Ectodermal cell (in vitro differentiated cells): Measurements from ENCODE around the gene THEMIS.
"Not testable (repeated sequence)": the region's sequence is repeated elsewhere in the genome, so short reads cannot be mapped to it uniquely, and the experiment has no call there.

Source experiments
- H3K27ac ChIP-seq: 2 replicates; pipeline ENCODE4 v1.7.0; 2013; ENCODE audit warnings: mild to moderate bottlenecking, low read depth, low read length; ENCODE audit not compliant: insufficient read depth, poor library complexity, severe bottlenecking
- H3K27me3 ChIP-seq: 2 replicates; pipeline ENCODE4 v1.7.0; 2013; ENCODE audit warnings: mild to moderate bottlenecking, low read length; ENCODE audit not compliant: insufficient read depth, control insufficient read depth, poor library complexity, severe bottlenecking
- H3K36me3 ChIP-seq: one replicate; pipeline ENCODE4 v1.7.0; 2013; ENCODE audit warnings: low read length; ENCODE audit not compliant: control insufficient read depth, insufficient read depth
- H3K4me1 ChIP-seq: one replicate; pipeline ENCODE4 v1.7.0; 2013; ENCODE audit warnings: low read length; ENCODE audit not compliant: control insufficient read depth, insufficient read depth
- H3K4me3 ChIP-seq: 2 replicates; pipeline ENCODE4 v1.7.0; 2013; ENCODE audit warnings: low read depth, low read length, control low read depth; ENCODE audit not compliant: insufficient read depth
- H3K9me3 ChIP-seq: 2 replicates; pipeline ENCODE4 v1.7.0; 2013; ENCODE audit warnings: mild to moderate bottlenecking, low read length, moderate library complexity; ENCODE audit not compliant: control insufficient read depth
- WGBS, 2 experiments: methylation state at CpG; one replicate each; pipeline ENCODE4 v1.1.7; 2013; ENCODE audit warnings: missing lambda C conversion rate in 2 of 2; 5-methylcytosine and 5-hydroxymethylcytosine counted together

THEMIS gene

DNA sequence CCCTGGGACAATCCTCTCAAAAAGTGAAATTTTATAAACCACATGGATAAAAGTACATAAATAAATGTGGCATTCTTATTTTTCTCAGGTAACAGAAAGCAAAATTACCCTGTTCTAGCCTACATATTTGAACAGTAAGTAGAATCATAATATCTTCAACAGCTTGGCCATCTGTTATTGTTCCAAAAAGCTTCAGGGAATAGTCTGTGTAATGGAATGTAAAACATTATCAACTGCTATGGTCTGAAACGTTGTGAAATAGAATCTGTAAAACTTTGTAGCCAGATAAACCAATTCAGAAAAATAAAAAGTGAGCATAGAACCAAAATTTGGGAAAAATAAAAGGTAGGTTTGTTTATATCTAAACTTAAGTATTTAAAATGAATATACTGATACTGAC lies 114.7 kb downstream of the THEMIS start:
- no peaks in the 10 kb centered on the region for H3K9me3 ChIP-seq
- H3K36me3 ChIP-seq: no peaks in the 10 kb centered on the region
- no peak overlapping the region for H3K27ac ChIP-seq
- H3K4me3 ChIP-seq: no peak overlapping the region
- WGBS, 2 experiments: 64 to 86% methylated on average over 1 of the region's 1 CpG
- H3K27me3 ChIP-seq: no peaks in the 10 kb centered on the region
- H3K4me1 ChIP-seq: no peaks in the 10 kb centered on the region

DNA sequence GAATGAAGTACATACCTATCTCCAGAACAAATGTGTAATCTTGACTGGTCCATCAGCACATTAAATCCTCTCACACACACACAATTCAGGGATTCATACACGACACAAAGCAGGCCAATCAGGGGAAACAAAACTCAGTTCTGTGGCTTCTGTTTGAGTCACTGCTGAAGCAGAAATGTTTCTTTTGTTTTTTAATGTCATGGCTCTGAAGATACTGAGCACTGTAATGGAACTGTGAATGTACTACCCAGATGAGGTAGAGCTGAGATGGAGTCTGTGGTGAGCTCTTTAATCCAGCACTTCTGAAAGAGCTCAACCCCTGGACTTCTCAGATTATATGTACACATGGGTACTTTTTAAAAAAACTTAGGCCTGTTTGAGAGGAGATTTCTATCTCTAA lies 116.4 kb downstream of the THEMIS start:
- WGBS, 2 experiments: 85 to 89% methylated on average over 1 of the region's 1 CpG
- Histone ChIP-seq H3K36me3 (no peaks in the 10 kb centered on the region), H3K27ac (no peak overlapping the region), H3K9me3 (no peaks in the 10 kb centered on the region), H3K4me1 (no peaks in the 10 kb centered on the region), H3K4me3 (no peak overlapping the region), H3K27me3 (no peaks in the 10 kb centered on the region)

DNA sequence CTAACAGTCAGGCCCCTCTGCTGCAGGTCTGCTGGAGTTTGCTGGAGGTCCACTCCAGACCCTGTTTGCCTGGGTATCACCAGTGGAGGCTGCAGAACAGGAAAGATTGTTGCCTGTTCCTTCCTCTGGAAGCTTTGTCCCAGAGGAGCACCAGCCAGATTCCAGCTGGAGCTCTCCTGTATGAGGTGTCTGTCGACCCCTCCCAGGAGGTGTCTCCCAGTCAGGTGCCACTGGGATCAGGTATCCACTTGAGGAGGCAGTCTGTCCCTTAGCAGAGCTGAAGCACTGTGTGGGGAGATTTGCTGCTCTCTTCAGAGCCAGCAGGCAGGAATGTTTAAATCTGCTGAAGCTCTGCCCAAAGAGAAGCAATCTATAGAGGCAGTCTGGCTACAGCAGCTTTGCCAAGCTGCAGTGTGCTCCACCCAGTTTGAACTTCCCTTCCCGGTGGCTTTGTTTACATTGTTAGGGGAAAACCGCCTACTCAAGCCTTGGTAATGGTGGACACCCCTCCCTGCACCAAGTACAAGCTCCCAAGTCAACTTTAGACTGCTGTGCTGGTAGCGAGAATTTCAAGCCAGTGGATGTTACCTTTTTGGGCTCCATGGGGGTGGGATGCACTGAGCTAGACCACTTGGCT lies 119.1 kb downstream of the THEMIS start:
- WGBS, 2 experiments: 80 to 84% methylated on average over 4 of the region's 4 CpGs
- H3K27me3 ChIP-seq: not testable (repeated sequence)

DNA sequence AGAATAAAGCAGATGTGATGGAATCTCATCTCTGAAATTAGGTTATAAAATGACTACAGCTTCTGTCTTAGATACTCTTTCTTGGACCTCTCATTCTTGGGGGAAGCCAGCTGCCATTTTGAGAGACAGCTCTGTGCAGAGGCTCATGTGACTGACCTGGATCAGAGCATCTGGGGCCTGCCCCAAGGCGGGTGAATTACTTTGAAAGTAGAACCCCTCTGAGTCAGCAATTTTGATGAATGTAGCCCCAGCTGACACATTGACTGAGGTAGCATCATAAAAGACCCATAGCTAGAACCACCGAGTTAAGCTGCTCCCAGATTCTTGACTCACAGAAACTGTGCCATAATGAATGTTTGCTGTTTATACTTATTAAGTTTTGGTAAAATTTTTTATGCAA lies 124.5 kb downstream of the THEMIS start:
- H3K4me1 ChIP-seq: no peaks in the 10 kb centered on the region
- H3K36me3 ChIP-seq: no peaks in the 10 kb centered on the region
- H3K27ac ChIP-seq: no peak overlapping the region
- no peak overlapping the region for H3K4me3 ChIP-seq
- no peaks in the 10 kb centered on the region for H3K27me3 ChIP-seq
- 79 to 92% methylated on average over 2 of the region's 2 CpGs for WGBS, 2 experiments
- H3K9me3 ChIP-seq: no peaks in the 10 kb centered on the region

More for the DNA sequence above, 119.1 kb downstream of the THEMIS start:
- H3K4me1 ChIP-seq, H3K9me3 ChIP-seq, H3K4me3 ChIP-seq, H3K27ac ChIP-seq, H3K36me3 ChIP-seq: not testable (repeated sequence)

DNA sequence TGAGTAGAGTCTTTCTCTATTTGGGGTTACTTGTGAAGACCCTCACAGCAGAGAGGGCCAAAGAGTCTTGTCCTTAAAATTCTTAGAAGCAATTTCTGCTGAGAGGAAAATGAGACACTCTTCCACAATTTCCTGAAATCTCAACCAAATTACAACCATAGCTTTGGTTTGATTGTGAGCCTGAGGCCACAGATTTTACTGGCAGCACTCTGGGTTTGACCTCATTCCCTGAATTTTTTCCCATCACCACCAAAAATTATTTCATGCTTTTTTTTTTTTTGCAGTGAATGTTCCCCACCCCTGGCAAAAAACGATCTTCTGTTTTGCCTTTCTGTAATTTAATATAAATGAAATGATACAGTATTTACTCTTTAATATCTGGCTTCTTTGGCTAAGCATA lies 125.5 kb downstream of the THEMIS start:
- H3K27me3 ChIP-seq: no peaks in the 10 kb centered on the region
- no CpG with 5 or more reads among the region's 1 CpG for WGBS, 2 experiments
- no peaks in the 10 kb centered on the region for H3K9me3 ChIP-seq
- no peaks in the 10 kb centered on the region for H3K36me3 ChIP-seq
- no peak overlapping the region for H3K4me3 ChIP-seq
- no peak overlapping the region for H3K27ac ChIP-seq
- H3K4me1 ChIP-seq: no peaks in the 10 kb centered on the region

DNA sequence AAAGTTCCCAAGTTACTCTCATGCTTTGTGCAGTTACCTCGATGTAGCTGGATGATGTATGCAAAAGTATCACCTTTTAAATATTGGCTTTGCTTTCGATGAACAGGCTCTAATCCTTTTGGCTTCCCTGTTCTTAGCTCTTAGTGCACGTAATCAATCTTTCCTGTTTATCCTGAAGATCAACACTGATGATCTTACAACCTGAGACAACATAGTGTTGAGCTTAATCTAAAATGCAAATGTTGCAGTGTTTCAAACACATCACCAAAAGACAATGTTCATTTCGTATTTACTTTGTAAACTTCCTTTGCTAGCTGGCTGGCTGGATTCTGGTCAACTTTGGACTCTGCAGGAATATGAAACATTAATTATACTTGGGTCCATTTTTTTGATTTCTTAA lies 132.1 kb downstream of the THEMIS start:
- Histone ChIP-seq H3K27me3 (no peaks in the 10 kb centered on the region), H3K9me3 (no peaks in the 10 kb centered on the region), H3K27ac (no peak overlapping the region), H3K4me3 (no peak overlapping the region), H3K36me3 (no peaks in the 10 kb centered on the region), H3K4me1 (no peaks in the 10 kb centered on the region)
- 88 to 94% methylated on average over 3 to 4 of the region's 4 CpGs for WGBS, 2 experiments

DNA sequence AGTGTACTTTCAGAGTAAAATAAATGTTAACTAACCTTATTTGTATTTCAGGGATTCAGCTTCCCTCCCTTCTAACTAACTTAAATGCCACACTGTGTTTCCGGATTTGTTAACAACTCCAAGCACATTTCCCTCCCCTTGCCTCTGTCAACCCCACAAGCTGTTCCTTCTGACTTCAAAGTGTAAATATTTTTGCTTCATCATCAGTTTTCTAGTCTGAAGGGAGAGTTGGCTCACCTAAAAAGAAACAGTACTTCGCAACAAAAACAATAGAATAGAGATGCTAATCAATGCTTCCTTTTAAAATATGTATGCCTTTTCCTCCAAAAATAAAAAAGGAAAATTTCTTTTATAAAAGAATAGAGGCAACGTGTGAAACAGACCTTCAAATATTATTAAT lies 132.6 kb downstream of the THEMIS start:
- no peak overlapping the region for H3K4me3 ChIP-seq
- H3K27ac ChIP-seq: no peak overlapping the region
- no peaks in the 10 kb centered on the region for H3K9me3 ChIP-seq
- H3K4me1 ChIP-seq: no peaks in the 10 kb centered on the region
- WGBS, 2 experiments: 56 to 61% methylated on average over 1 of the region's 3 CpGs
- no peaks in the 10 kb centered on the region for H3K36me3 ChIP-seq
- no peaks in the 10 kb centered on the region for H3K27me3 ChIP-seq

DNA sequence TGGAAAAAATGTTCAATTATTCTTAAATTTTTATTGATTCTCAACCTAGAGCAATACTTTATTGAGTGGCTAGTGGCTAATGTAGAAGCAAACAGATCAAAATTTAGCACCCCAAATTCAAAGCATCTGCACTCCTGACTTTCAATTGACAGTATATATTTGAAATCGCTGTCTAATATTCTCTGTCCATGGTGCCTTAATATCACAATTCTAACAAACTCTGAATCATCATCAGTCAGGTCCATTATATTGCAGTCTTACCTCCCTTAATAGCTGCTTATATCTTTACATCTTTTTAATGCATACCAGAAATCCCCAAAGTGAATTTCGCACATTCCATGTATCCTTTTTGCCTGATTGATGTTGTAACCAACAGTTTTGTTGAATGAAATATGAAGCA lies 134.9 kb downstream of the THEMIS start:
- Histone ChIP-seq H3K27ac (no peak overlapping the region), H3K27me3 (no peaks in the 10 kb centered on the region), H3K4me3 (no peak overlapping the region), H3K4me1 (no peaks in the 10 kb centered on the region), H3K36me3 (no peaks in the 10 kb centered on the region), H3K9me3 (no peaks in the 10 kb centered on the region)
- WGBS, 2 experiments: 86 to 91% methylated on average over 2 of the region's 2 CpGs

DNA sequence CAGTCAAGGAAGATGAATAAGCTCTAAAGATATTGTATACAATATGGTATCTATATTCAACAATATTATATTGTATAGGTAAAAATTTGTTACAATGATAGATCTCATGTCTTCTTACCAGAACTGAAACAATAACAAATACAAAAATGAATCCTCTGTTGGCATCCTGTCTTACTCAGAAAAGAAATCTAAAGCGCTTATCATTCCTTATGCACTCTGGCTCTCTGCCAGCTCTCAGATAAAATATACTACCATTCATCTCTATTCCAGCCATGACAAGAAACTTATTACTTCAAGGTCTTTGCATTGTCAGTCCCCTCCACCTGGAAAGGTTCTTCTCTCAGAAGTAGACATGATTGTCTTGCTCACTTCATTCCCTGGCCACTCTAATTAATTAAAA lies 138.6 kb downstream of the THEMIS start:
- no peaks in the 10 kb centered on the region for H3K4me1 ChIP-seq
- H3K27me3 ChIP-seq: no peaks in the 10 kb centered on the region
- no peak overlapping the region for H3K4me3 ChIP-seq
- WGBS, 2 experiments: 91 to 94% methylated on average over 1 of the region's 1 CpG
- no peaks in the 10 kb centered on the region for H3K9me3 ChIP-seq
- no peaks in the 10 kb centered on the region for H3K36me3 ChIP-seq
- H3K27ac ChIP-seq: no peak overlapping the region

DNA sequence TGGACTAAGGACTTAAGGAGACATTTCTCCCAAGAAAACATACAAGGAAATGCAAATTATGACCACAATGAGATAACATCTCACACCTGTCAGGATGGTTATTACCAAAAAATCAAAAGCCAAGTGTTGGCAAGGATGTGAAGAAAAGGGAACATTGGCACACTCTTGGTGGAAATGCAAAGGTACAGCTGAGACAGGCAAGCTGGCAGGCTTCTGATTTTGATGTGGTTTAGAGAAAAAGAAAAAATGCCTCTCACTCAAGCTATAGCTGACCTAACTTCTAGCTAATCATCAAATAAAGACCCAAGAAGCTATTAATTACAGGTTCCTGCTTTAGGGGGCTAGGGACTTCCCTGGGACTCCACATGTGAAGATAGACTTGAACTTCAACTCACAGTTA lies 139.8 kb downstream of the THEMIS start:
- Histone ChIP-seq H3K9me3 (no peaks in the 10 kb centered on the region), H3K4me1 (no peaks in the 10 kb centered on the region)

DNA sequence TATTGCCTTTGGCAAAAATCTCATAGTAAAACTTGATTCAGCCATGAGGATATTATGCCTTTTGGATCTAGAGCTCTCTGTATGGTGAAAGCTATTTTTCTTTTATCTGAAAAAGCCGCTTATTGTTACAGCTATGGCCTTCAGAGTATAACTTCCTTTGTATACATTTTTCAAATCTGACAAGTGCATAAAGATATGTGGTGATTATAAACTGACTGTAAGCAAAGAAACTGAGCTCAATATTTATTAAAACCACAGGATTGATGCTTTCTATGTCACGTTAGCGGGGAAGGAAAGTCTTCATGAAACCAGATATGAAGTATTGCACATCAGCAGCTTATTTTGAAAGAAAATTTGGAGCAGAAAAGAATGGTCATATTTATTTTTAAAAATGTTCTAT lies 151.8 kb downstream of the THEMIS start:
- Histone ChIP-seq H3K27me3 (no peaks in the 10 kb centered on the region), H3K36me3 (no peaks in the 10 kb centered on the region), H3K4me1 (no peaks in the 10 kb centered on the region), H3K9me3 (no peaks in the 10 kb centered on the region), H3K4me3 (no peak overlapping the region), H3K27ac (no peak overlapping the region)
- WGBS, 2 experiments: 94 to 100% methylated on average over 2 to 3 of the region's 3 CpGs

More for the DNA sequence above, 139.8 kb downstream of the THEMIS start:
- no peak overlapping the region for H3K4me3 ChIP-seq
- no peaks in the 10 kb centered on the region for H3K27me3 ChIP-seq
- no peaks in the 10 kb centered on the region for H3K36me3 ChIP-seq
- no peak overlapping the region for H3K27ac ChIP-seq
